Astrocyte of the cerebellum (primary cell): ENCODE data around the gene ZNF229.
A peak's percentile ranks its signal among the peaks of the same experiment; 100 is the strongest.
"Not testable (repeated sequence)": the region's sequence is repeated elsewhere in the genome, so short reads cannot be mapped to it uniquely, and the experiment has no call there.

ENCODE experiments used
- DNase-seq: peaks from one replicate; pipeline ENCODE4 v3.0.0-alpha.2; 2011; ENCODE audit warnings: low read depth
- H3K4me3 ChIP-seq: 2 replicates; pipeline ENCODE4 v1.5.1; 2011; ENCODE audit warnings: mild to moderate bottlenecking, low read depth, low read length, moderate library complexity
- in situ Hi-C: cut with HindIII; loops from 2 replicates; pipeline ENCODE4 v1.10.0; 2017; ENCODE audit warnings: low sequenced_read_pairs
- TF ChIP-seq, protein P1 (sequence below): IDR thresholded peaks from 2 replicates; pipeline ENCODE4 v1.5.1; 2012; ENCODE audit warnings: low read length, low read depth, moderate library complexity, mild to moderate bottlenecking; ENCODE audit errors: missing control alignments

Gene ZNF229

DNA sequence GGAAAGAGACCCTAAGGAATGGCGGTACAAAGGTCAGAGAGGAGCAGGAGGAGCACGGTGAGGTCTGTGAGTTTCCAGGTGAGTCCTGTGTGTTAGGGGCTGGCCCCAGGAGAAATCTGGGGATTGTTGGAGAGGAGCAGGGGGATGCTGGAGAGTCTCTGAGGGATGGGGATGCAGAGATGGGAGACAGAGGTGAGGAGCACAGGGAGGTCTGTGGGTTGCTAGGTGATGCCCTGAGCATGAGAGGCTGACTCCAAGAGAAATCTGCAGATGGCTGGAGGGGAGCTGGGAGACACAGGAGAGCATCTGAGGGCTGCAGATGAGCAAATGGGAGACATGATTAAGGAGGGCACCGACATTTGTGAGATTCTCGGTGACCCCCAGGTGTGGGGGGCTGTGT, 4.1 kb upstream of the ZNF229 start:
- in situ Hi-C loops, result no loop called here
- no peak overlapping the region for H3K4me3 ChIP-seq
- TF ChIP-seq, protein P1, sequence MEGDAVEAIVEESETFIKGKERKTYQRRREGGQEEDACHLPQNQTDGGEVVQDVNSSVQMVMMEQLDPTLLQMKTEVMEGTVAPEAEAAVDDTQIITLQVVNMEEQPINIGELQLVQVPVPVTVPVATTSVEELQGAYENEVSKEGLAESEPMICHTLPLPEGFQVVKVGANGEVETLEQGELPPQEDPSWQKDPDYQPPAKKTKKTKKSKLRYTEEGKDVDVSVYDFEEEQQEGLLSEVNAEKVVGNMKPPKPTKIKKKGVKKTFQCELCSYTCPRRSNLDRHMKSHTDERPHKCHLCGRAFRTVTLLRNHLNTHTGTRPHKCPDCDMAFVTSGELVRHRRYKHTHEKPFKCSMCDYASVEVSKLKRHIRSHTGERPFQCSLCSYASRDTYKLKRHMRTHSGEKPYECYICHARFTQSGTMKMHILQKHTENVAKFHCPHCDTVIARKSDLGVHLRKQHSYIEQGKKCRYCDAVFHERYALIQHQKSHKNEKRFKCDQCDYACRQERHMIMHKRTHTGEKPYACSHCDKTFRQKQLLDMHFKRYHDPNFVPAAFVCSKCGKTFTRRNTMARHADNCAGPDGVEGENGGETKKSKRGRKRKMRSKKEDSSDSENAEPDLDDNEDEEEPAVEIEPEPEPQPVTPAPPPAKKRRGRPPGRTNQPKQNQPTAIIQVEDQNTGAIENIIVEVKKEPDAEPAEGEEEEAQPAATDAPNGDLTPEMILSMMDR, result no peak
- no peak for DNase-seq

DNA sequence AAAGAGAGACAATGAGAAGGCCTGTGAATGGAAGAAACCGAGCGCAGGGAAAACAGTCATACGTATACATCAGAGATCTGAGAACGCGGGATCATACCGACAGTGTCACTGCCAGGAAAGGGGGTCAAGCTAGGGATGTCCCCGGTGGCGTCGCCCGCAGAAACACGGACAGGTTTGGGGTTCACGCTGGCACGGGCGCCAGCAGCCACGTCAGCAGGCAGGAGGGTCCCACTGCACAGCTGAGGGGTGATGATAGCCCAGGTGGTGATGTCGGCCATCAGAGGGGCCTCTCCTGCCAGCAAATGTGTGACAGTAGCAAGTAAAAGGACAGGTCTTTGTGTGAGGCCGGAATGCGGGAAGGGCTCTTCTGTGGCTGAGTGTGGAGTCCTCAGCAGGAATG, 3.4 kb upstream of the ZNF229 start:
- TF ChIP-seq, protein P1, result no peak
- in situ Hi-C loops, result no loop called here
- DNase-seq, result no peak

DNA sequence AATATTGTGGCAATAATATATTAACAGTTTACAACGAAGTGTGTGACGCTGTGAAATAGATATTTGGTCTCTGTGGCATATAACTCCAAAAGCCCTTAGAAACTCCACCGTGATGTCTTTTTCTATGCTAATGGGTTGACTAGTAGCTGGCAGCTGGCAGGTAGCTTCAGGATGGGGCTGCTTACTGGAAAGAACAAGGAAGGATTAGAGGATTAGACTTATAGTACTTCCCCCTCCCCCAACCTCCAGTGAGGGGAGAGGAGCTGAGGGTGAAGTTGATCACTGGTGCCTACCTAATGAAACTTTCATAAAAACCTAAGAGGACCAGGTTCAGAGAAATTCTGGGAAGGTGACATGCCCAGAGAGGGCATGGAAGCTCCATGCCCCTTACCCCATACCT, 9.8 kb downstream of the ZNF229 start:
- TF ChIP-seq, protein P1, result no peak
- DNase-seq, result no peak
- H3K4me3 ChIP-seq, result no peak overlapping the region
- in situ Hi-C loops, result no loop called here

More for the DNA sequence above, 3.4 kb upstream of the ZNF229 start:
- H3K4me3 ChIP-seq, result no peak overlapping the region

DNA sequence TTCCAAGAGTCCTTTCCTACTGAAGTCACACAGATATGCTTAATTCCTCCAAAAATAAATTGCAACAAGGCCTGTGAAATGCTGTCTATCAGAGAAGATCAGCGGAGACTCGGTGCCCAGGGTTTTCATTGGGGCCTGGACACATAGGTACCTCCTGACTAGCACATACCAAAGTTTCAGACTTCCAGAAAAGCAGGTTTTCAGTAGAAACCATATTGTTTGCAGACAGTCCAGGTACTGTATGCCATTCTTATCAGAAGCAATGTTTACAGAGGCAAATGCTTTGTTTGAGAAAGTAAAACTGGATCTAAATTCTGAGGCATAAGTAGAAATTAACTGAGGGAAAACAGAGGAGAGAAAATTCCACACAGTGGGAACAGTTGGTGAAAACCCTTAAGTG, 12.8 kb downstream of the ZNF229 start:
- DNase-seq, result no peak
- in situ Hi-C loops, result no loop called here
- no peak overlapping the region for H3K4me3 ChIP-seq
- TF ChIP-seq, protein P1, result no peak

DNA sequence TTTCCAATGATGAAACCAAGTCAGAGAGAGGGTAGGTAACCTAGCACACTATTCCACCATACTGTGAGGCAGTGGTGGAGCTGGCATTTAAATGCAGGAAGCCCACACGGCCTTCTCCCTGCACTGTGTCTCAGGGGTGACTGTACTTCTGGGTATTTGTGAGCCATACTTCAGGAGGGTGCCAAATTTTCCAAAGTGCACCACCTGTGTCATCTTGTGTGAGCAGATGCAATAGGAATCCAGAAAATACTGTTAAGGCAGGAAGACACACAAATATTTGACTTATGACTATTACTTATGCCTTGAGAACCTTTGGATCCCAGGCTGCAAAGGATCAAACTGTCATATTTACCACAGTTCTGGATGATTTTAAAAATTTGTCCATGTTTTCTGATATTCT, 17.3 kb downstream of the ZNF229 start:
- TF ChIP-seq, protein P1, result no peak
- in situ Hi-C loops, result no loop called here
- DNase-seq, result no peak
- no peak overlapping the region for H3K4me3 ChIP-seq

DNA sequence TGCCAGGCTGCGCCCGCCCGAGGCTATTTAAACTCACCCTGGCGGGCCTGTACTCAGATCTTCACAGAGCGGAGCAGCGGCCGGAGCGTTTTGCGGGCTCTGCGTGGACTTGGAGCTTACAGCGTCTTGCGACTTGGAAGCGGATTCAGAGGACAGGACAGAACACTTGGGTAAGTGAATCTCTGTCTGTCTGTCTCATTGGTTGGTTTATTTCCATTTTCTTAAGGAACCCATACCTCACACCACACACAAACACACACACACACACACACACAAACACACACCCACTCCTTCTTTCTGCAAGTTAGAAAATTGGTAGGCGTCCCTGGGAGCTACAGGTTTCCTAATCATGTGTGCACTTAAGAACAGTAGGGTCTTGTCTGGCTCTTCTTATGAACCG, 32.7 kb downstream of the ZNF229 start:
- DNase-seq, H3K4me3 ChIP-seq, in situ Hi-C loops: not testable (repeated sequence)

DNA sequence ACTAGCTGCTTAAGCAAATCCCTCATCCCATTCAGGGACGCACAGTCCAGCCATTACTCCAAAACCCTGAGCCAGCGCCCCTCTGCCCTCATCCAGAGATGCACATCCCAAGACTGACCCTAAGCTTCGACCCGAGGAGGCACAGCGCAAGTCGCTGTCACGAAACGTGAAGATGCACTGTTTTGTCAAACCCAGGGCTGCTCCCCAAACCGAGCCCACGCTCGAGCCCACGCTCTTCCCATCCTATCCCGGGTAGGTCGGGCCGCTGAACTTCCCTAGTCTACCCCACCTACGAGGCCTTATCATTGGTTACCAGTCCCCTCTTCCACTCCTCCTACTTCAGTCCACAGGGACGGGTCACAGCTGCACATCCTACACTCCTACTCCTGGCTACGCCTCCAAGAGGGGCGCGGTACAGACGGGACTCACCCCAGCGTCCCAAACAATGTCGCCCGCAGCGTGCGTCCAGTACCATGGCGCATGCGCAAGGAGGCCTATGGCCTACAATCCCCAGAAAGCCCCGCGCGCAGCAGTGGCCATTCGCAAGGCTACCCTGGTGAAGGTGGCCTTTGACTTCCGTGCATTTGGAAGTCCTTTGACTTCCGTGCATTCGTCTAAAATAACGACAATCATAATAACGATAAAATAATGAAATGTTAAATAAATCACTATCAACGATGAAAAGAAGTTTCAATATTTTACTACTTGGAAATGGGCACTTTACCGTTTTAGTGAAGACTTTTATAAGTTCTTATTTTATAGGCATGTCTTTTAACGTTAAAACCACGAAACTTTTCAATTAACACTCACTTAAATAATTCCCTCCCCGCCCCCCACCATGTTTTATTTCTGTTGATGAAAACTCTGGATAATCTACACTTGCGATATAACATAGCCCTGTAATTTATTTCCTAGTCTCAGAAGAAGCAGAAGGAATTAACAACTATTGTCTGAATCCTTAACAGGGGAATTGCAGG, 46.8 kb downstream of the ZNF229 start, which contains the start of gene ZNF285:
ZNF285 (minus strand) TSS at position 470 of the 977 bp plus-strand sequence. CDS start 4,395 bp downstream, outside the sequence.
- in situ Hi-C loops, result no loop called here
- DNase-seq, result peak; percentile 90
- H3K4me3 ChIP-seq, result peak within 1 kb of the TSS; percentile 69
- TF ChIP-seq, protein P1, result no peak

DNA sequence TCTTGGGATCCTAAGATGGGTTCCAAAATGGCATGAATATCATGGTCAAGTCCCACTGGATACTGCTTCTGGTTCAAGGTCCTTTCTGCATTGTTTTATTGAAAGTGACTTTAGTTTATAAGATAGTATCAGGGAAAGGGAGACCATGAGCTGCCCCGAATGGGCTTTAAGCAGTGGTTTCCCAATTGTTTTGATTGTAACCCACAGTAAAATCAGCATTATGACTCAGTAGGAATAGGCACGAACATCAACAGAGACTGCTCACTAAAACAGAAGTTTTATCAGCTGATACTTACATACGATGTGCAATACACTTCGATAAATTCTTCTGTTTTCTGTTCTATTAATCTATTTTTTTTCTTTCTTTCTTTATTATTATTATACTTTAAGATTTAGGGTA, 59.0 kb downstream of the ZNF229 start:
- in situ Hi-C loops, DNase-seq, H3K4me3 ChIP-seq: not testable (repeated sequence)
